ENCODE data around the gene AMMECR1.

The AMMECR1 gene

GRCh38 chrX:110210417-110211139 is 107.3 kb downstream of the AMMECR1 start:
- no peaks in the 10 kb centered on the region for H3K4me1 ChIP-seq (ENCODE audit: insufficient read depth, low read length)
- no peaks in the 10 kb centered on the region for H3K36me3 ChIP-seq (ENCODE audit: insufficient read depth, low read length)
- no peaks in the 10 kb centered on the region for H3K27me3 ChIP-seq (ENCODE audit: insufficient read depth, low read length)
- no peak overlapping the region for H3K27ac ChIP-seq (ENCODE audit: low read depth, low read length)
- no peak overlapping the region for H3K9ac ChIP-seq (ENCODE audit: low read depth, low read length)
- 59% methylated on average over 4 of the region's 5 CpGs for WGBS
- no peak overlapping the region for H3K4me3 ChIP-seq (ENCODE audit: low read length)
- no peaks in the 10 kb centered on the region for H3K9me3 ChIP-seq (ENCODE audit: insufficient read depth, low read depth, low read length)

- 93% methylated on average over 2 of the region's 2 CpGs for WGBS
- Histone ChIP-seq H3K27me3 (ENCODE audit: insufficient read depth, low read length) (no peaks in the 10 kb centered on the region), H3K4me1 (ENCODE audit: insufficient read depth, low read length) (no peaks in the 10 kb centered on the region), H3K36me3 (ENCODE audit: insufficient read depth, low read length) (no peaks in the 10 kb centered on the region), H3K9me3 (ENCODE audit: insufficient read depth, low read depth, low read length) (no peaks in the 10 kb centered on the region), H3K27ac (ENCODE audit: low read depth, low read length) (no peak overlapping the region), H3K4me3 (ENCODE audit: low read length) (no peak overlapping the region), H3K9ac (ENCODE audit: low read depth, low read length) (no peak overlapping the region)
Measured at GRCh38 chrX:110208092-110208491, 109.8 kb downstream of the AMMECR1 start.

GRCh38 chrX:110204986-110205385 is 112.9 kb downstream of the AMMECR1 start:
- H3K27ac ChIP-seq (ENCODE audit: low read depth, low read length), result no peak overlapping the region
- H3K4me3 ChIP-seq (ENCODE audit: low read length), result no peak overlapping the region
- no peaks in the 10 kb centered on the region for H3K9me3 ChIP-seq (ENCODE audit: insufficient read depth, low read depth, low read length)
- peaks cover 4% of the 10 kb centered on the region; the same call in 1 of the 2 replicates for H3K36me3 ChIP-seq (ENCODE audit: insufficient read depth, low read length)
- H3K9ac ChIP-seq (ENCODE audit: low read depth, low read length), result no peak overlapping the region
- no peaks in the 10 kb centered on the region for H3K27me3 ChIP-seq (ENCODE audit: insufficient read depth, low read length)
- no peaks in the 10 kb centered on the region for H3K4me1 ChIP-seq (ENCODE audit: insufficient read depth, low read length)

- Histone ChIP-seq H3K27me3 (ENCODE audit: insufficient read depth, low read length) (no peaks in the 10 kb centered on the region), H3K9ac (ENCODE audit: low read depth, low read length) (no peak overlapping the region), H3K36me3 (ENCODE audit: insufficient read depth, low read length) (peaks cover 4% of the 10 kb centered on the region; the same call in 1 of the 2 replicates), H3K4me1 (ENCODE audit: insufficient read depth, low read length) (no peaks in the 10 kb centered on the region), H3K4me3 (ENCODE audit: low read length) (no peak overlapping the region), H3K9me3 (ENCODE audit: insufficient read depth, low read depth, low read length) (no peaks in the 10 kb centered on the region), H3K27ac (ENCODE audit: low read depth, low read length) (no peak overlapping the region)
- WGBS, result 93% methylated on average over 2 of the region's 3 CpGs
Measured at GRCh38 chrX:110201799-110202198, 116.1 kb downstream of the AMMECR1 start.

GRCh38 chrX:110194977-110195376 is 122.9 kb downstream of the AMMECR1 start:
- Histone ChIP-seq H3K4me3 (ENCODE audit: low read length) (no peak overlapping the region), H3K27me3 (ENCODE audit: insufficient read depth, low read length) (no peaks in the 10 kb centered on the region), H3K9me3 (ENCODE audit: insufficient read depth, low read depth, low read length) (no peaks in the 10 kb centered on the region), H3K4me1 (ENCODE audit: insufficient read depth, low read length) (no peaks in the 10 kb centered on the region), H3K9ac (ENCODE audit: low read depth, low read length) (no peak overlapping the region), H3K36me3 (ENCODE audit: insufficient read depth, low read length) (0 out of 2 replicates have a peak, but pooled peaks cover 3% of the 10 kb centered on the region), H3K27ac (ENCODE audit: low read depth, low read length) (no peak overlapping the region)
- WGBS, result 100% methylated on average over 1 of the region's 3 CpGs

GRCh38 chrX:110192516-110192915 is 125.4 kb downstream of the AMMECR1 start:
- H3K36me3 ChIP-seq (ENCODE audit: insufficient read depth, low read length), result 0 out of 2 replicates have a peak, but pooled peaks cover 3% of the 10 kb centered on the region
- H3K27ac ChIP-seq (ENCODE audit: low read depth, low read length), result no peak overlapping the region
- no peaks in the 10 kb centered on the region for H3K9me3 ChIP-seq (ENCODE audit: insufficient read depth, low read depth, low read length)
- WGBS, result 95% methylated on average over 4 of the region's 4 CpGs
- no peak overlapping the region for H3K4me3 ChIP-seq (ENCODE audit: low read length)
- no peak overlapping the region for H3K9ac ChIP-seq (ENCODE audit: low read depth, low read length)
- no peaks in the 10 kb centered on the region for H3K27me3 ChIP-seq (ENCODE audit: insufficient read depth, low read length)
- no peaks in the 10 kb centered on the region for H3K4me1 ChIP-seq (ENCODE audit: insufficient read depth, low read length)

GRCh38 chrX:110188701-110189558 is 129.0 kb downstream of the AMMECR1 start:
- H3K4me1 ChIP-seq (ENCODE audit: insufficient read depth, low read length), result no peaks in the 10 kb centered on the region
- H3K9me3 ChIP-seq (ENCODE audit: insufficient read depth, low read depth, low read length), result no peaks in the 10 kb centered on the region
- 88% methylated on average over 2 of the region's 4 CpGs for WGBS
- no peaks in the 10 kb centered on the region for H3K36me3 ChIP-seq (ENCODE audit: insufficient read depth, low read length)
- no peaks in the 10 kb centered on the region for H3K27me3 ChIP-seq (ENCODE audit: insufficient read depth, low read length)
- no peak overlapping the region for H3K27ac ChIP-seq (ENCODE audit: low read depth, low read length)
- H3K9ac ChIP-seq (ENCODE audit: low read depth, low read length), result no peak overlapping the region
- no peak overlapping the region for H3K4me3 ChIP-seq (ENCODE audit: low read length)

- H3K9me3 ChIP-seq (ENCODE audit: insufficient read depth, low read depth, low read length), result no peaks in the 10 kb centered on the region
- no peaks in the 10 kb centered on the region for H3K4me1 ChIP-seq (ENCODE audit: insufficient read depth, low read length)
- H3K9ac ChIP-seq (ENCODE audit: low read depth, low read length), result no peak overlapping the region
- H3K27me3 ChIP-seq (ENCODE audit: insufficient read depth, low read length), result no peaks in the 10 kb centered on the region
- H3K36me3 ChIP-seq (ENCODE audit: insufficient read depth, low read length), result no peaks in the 10 kb centered on the region
- H3K4me3 ChIP-seq (ENCODE audit: low read length), result no peak overlapping the region
- H3K27ac ChIP-seq (ENCODE audit: low read depth, low read length), result no peak overlapping the region
- WGBS, result 94% methylated on average over 2 of the region's 2 CpGs
Measured at GRCh38 chrX:110183314-110183713, 134.6 kb downstream of the AMMECR1 start.

- 86% methylated on average over 6 of the region's 6 CpGs for WGBS
- H3K36me3 ChIP-seq (ENCODE audit: insufficient read depth, low read length), result no peaks in the 10 kb centered on the region
- no peaks in the 10 kb centered on the region for H3K27me3 ChIP-seq (ENCODE audit: insufficient read depth, low read length)
- H3K9me3 ChIP-seq (ENCODE audit: insufficient read depth, low read depth, low read length), result no peaks in the 10 kb centered on the region
- no peak overlapping the region for H3K27ac ChIP-seq (ENCODE audit: low read depth, low read length)
- H3K4me3 ChIP-seq (ENCODE audit: low read length), result no peak overlapping the region
- H3K9ac ChIP-seq (ENCODE audit: low read depth, low read length), result no peak overlapping the region
- no peaks in the 10 kb centered on the region for H3K4me1 ChIP-seq (ENCODE audit: insufficient read depth, low read length)
Measured at GRCh38 chrX:110182865-110183264, 135.0 kb downstream of the AMMECR1 start.

- Histone ChIP-seq H3K4me1 (ENCODE audit: insufficient read depth, low read length) (no peaks in the 10 kb centered on the region), H3K27ac (ENCODE audit: low read depth, low read length) (no peak overlapping the region), H3K36me3 (ENCODE audit: insufficient read depth, low read length) (no peaks in the 10 kb centered on the region), H3K9me3 (ENCODE audit: insufficient read depth, low read depth, low read length) (no peaks in the 10 kb centered on the region), H3K27me3 (ENCODE audit: insufficient read depth, low read length) (no peaks in the 10 kb centered on the region), H3K9ac (ENCODE audit: low read depth, low read length) (no peak overlapping the region), H3K4me3 (ENCODE audit: low read length) (no peak overlapping the region)
- no CpG with 5 or more reads among the region's 1 CpG for WGBS
Measured at GRCh38 chrX:110182362-110182761, 135.5 kb downstream of the AMMECR1 start.

GRCh38 chrX:110181459-110182137 is 136.3 kb downstream of the AMMECR1 start:
- Histone ChIP-seq H3K9me3 (ENCODE audit: insufficient read depth, low read depth, low read length) (no peaks in the 10 kb centered on the region), H3K27ac (ENCODE audit: low read depth, low read length) (no peak overlapping the region), H3K36me3 (ENCODE audit: insufficient read depth, low read length) (no peaks in the 10 kb centered on the region), H3K27me3 (ENCODE audit: insufficient read depth, low read length) (no peaks in the 10 kb centered on the region), H3K4me3 (ENCODE audit: low read length) (no peak overlapping the region), H3K9ac (ENCODE audit: low read depth, low read length) (no peak overlapping the region), H3K4me1 (ENCODE audit: insufficient read depth, low read length) (no peaks in the 10 kb centered on the region)
- WGBS, result no CpG with 5 or more reads among the region's 2 CpGs
